Measurements from ENCODE around the gene SYT12. TPM values are rescaled to one million over a fixed set of nuclear protein-coding genes. Genes with fewer than 3 reads are reported as not detected.
A peak's percentile ranks its signal among the peaks of the same experiment; 100 is the strongest.

The SYT12 gene
- total and polyA plus RNA-seq, 4 donors: 0.47 to 12.1 (median 1.4) TPM

DNA sequence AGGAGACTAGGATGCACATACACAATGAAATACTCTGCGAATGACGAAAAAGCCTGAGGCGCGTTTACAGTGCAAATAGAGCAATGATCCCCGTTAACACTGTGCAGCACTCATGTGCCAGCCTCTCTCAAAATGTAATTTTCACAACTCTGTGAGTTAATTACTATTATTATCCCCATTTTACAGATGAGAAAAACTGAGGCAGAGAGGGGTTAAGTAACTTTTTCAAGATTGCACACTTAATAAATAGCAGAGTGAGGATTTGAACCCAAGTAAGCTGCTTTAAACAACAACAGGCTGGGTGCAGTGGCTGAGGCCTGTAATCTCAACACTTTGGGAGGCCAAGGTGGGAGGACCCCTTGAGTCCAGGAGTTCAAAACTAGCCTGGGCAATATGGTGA is 21.6 kb upstream of the SYT12 start:
- no peak overlapping the region for H3K4me3 ChIP-seq (ENCODE audit: low read depth in 1 of 3, low read length in 3 of 3)
- no peaks in the 10 kb centered on the region for H3K9me3 ChIP-seq (ENCODE audit: control insufficient read depth in 4 of 4, low read length in 3 of 4)
- H3K27ac ChIP-seq (ENCODE audit: low read depth in 1 of 2, low read length in 2 of 2): no peak overlapping the region
- no peaks in the 10 kb centered on the region for H3K27me3 ChIP-seq (ENCODE audit: control insufficient read depth in 4 of 4, insufficient read depth in 4 of 4, low read length in 3 of 4)
- DNase-seq (ENCODE audit: low spot score): no peak
- H3K4me1 ChIP-seq (ENCODE audit: control insufficient read depth in 4 of 4, insufficient read depth in 4 of 4, low read length in 3 of 4): peaks cover 5 to 35% (median 24%) of the 10 kb centered on the region in 4 donors
- TF ChIP-seq, protein P1, sequence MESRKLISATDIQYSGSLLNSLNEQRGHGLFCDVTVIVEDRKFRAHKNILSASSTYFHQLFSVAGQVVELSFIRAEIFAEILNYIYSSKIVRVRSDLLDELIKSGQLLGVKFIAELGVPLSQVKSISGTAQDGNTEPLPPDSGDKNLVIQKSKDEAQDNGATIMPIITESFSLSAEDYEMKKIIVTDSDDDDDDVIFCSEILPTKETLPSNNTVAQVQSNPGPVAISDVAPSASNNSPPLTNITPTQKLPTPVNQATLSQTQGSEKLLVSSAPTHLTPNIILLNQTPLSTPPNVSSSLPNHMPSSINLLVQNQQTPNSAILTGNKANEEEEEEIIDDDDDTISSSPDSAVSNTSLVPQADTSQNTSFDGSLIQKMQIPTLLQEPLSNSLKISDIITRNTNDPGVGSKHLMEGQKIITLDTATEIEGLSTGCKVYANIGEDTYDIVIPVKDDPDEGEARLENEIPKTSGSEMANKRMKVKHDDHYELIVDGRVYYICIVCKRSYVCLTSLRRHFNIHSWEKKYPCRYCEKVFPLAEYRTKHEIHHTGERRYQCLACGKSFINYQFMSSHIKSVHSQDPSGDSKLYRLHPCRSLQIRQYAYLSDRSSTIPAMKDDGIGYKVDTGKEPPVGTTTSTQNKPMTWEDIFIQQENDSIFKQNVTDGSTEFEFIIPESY (IDR thresholded peaks at IDR 0.05): no peak
- no peak for TF ChIP-seq JUND (IDR thresholded peaks at IDR 0.05)
- TF ChIP-seq, protein P2, sequence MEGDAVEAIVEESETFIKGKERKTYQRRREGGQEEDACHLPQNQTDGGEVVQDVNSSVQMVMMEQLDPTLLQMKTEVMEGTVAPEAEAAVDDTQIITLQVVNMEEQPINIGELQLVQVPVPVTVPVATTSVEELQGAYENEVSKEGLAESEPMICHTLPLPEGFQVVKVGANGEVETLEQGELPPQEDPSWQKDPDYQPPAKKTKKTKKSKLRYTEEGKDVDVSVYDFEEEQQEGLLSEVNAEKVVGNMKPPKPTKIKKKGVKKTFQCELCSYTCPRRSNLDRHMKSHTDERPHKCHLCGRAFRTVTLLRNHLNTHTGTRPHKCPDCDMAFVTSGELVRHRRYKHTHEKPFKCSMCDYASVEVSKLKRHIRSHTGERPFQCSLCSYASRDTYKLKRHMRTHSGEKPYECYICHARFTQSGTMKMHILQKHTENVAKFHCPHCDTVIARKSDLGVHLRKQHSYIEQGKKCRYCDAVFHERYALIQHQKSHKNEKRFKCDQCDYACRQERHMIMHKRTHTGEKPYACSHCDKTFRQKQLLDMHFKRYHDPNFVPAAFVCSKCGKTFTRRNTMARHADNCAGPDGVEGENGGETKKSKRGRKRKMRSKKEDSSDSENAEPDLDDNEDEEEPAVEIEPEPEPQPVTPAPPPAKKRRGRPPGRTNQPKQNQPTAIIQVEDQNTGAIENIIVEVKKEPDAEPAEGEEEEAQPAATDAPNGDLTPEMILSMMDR (IDR thresholded peaks at IDR 0.05; ENCODE audit: low read depth, low read length, missing input control): no peak
- TF ChIP-seq FOXA2 (IDR thresholded peaks at IDR 0.05): no peak
- TF ChIP-seq, protein P3, sequence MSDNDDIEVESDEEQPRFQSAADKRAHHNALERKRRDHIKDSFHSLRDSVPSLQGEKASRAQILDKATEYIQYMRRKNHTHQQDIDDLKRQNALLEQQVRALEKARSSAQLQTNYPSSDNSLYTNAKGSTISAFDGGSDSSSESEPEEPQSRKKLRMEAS (IDR thresholded peaks at IDR 0.05): no peak
- no peak for TF ChIP-seq FOXA1 (IDR thresholded peaks at IDR 0.05)
- TF ChIP-seq, protein P4, sequence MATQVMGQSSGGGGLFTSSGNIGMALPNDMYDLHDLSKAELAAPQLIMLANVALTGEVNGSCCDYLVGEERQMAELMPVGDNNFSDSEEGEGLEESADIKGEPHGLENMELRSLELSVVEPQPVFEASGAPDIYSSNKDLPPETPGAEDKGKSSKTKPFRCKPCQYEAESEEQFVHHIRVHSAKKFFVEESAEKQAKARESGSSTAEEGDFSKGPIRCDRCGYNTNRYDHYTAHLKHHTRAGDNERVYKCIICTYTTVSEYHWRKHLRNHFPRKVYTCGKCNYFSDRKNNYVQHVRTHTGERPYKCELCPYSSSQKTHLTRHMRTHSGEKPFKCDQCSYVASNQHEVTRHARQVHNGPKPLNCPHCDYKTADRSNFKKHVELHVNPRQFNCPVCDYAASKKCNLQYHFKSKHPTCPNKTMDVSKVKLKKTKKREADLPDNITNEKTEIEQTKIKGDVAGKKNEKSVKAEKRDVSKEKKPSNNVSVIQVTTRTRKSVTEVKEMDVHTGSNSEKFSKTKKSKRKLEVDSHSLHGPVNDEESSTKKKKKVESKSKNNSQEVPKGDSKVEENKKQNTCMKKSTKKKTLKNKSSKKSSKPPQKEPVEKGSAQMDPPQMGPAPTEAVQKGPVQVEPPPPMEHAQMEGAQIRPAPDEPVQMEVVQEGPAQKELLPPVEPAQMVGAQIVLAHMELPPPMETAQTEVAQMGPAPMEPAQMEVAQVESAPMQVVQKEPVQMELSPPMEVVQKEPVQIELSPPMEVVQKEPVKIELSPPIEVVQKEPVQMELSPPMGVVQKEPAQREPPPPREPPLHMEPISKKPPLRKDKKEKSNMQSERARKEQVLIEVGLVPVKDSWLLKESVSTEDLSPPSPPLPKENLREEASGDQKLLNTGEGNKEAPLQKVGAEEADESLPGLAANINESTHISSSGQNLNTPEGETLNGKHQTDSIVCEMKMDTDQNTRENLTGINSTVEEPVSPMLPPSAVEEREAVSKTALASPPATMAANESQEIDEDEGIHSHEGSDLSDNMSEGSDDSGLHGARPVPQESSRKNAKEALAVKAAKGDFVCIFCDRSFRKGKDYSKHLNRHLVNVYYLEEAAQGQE (IDR thresholded peaks at IDR 0.05): no peak
- no peak for TF ChIP-seq RXRA (IDR thresholded peaks at IDR 0.05)
- no peak for TF ChIP-seq EGR1 (IDR thresholded peaks at IDR 0.05; ENCODE audit: low read depth in 2 of 2)
- no peak for TF ChIP-seq SP1 (IDR thresholded peaks at IDR 0.05)
- TF ChIP-seq TAF1 (conservative IDR thresholded peaks at IDR 0.05): no peak
- no peak for TF ChIP-seq GABPA (IDR thresholded peaks at IDR 0.05 in 1 of 2, conservative IDR thresholded peaks at IDR 0.05 in 1 of 2)
- TF ChIP-seq HNF4A (conservative IDR thresholded peaks at IDR 0.05): no peak
- TF ChIP-seq NR2F2 (IDR thresholded peaks at IDR 0.05): no peak
- TF ChIP-seq, protein P5, sequence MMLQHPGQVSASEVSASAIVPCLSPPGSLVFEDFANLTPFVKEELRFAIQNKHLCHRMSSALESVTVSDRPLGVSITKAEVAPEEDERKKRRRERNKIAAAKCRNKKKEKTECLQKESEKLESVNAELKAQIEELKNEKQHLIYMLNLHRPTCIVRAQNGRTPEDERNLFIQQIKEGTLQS (IDR thresholded peaks at IDR 0.05): no peak
- H3K9ac ChIP-seq (ENCODE audit: low read depth in 1 of 2, low read length in 2 of 2): no peak overlapping the region
- 92% methylated on average over 5 of the region's 5 CpGs for WGBS
- H3K36me3 ChIP-seq (ENCODE audit: control insufficient read depth in 4 of 4, insufficient read depth in 3 of 4, low read depth in 1 of 4, low read length in 3 of 4): no peaks in the 10 kb centered on the region

DNA sequence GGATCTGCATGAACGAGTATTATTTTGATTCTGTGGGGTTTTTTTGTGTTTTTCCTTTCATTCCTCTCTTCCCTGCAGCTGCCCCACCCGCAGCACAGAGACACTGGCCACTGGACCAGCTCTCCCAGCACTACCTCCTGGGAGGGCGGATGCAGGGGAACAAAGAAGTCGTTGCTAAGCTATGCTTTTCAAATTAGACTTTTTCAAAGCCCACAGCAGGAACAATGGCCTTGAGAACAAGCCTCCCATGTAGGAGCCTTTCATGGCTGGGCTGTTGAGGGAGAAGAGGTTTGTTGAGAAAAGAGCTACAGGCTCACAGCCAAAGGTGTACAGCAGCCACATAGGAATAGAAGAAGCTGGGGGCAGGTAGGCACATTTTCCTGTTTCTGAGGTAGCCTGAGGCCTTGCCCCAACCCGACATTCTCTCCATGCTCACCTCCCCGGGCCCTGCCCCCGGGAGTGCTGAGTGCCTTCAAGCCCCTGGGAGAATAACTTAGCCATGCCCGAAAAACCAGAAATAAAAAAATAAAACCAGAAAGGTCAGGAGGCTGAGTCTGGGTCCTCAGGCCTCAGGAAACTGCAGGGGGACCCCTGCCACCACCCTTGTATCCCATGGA is 20.5 kb upstream of the SYT12 start:
- Histone ChIP-seq H3K27ac (ENCODE audit: low read depth in 1 of 2, low read length in 2 of 2) (peak overlapping the region; percentile 6 to 8), H3K4me1 (ENCODE audit: control insufficient read depth in 4 of 4, insufficient read depth in 4 of 4, low read length in 3 of 4) (peaks cover 5 to 30% (median 20%) of the 10 kb centered on the region in 4 donors), H3K4me3 (ENCODE audit: low read depth in 1 of 3, low read length in 3 of 3) (no peak overlapping the region), H3K9ac (ENCODE audit: low read depth in 1 of 2, low read length in 2 of 2) (no peak overlapping the region), H3K36me3 (ENCODE audit: control insufficient read depth in 4 of 4, insufficient read depth in 3 of 4, low read depth in 1 of 4, low read length in 3 of 4) (no peaks in the 10 kb centered on the region), H3K27me3 (ENCODE audit: control insufficient read depth in 4 of 4, insufficient read depth in 4 of 4, low read length in 3 of 4) (no peaks in the 10 kb centered on the region), H3K9me3 (ENCODE audit: control insufficient read depth in 4 of 4, low read length in 3 of 4) (no peaks in the 10 kb centered on the region)
- TF ChIP-seq, protein P3 (IDR thresholded peaks at IDR 0.05): no peak
- no peak for TF ChIP-seq NR2F2 (IDR thresholded peaks at IDR 0.05)
- WGBS: 66% methylated on average over 8 of the region's 8 CpGs
- no peak for DNase-seq (ENCODE audit: low spot score)
